Keratinocyte (primary cell): Measurements from ENCODE around the gene ACTG1. TPM values are rescaled to one million over a fixed set of nuclear protein-coding genes. Genes with fewer than 3 reads are reported as not detected.
A peak's percentile ranks its signal among the peaks of the same experiment; 100 is the strongest.

ENCODE experiments used
- DNase-seq: peaks from one replicate; pipeline ENCODE4 v3.0.0-alpha.2; 2011; ENCODE audit warnings: low read depth, missing footprints, low spot score
- FAIRE-seq: peaks from 2 replicates; lab custom pipeline; 2011; peaks lifted over from hg19 to GRCh38; lab: Jason Lieb, UNC
- H2AFZ ChIP-seq: 2 replicates; pipeline ENCODE4 v1.6.0; 2012; ENCODE audit warnings: low read length, control low read depth, inconsistent platforms; ENCODE audit not compliant: control insufficient read depth
- H3K27ac ChIP-seq: 2 replicates; pipeline ENCODE4 v1.5.1; 2011; ENCODE audit warnings: low read length; ENCODE audit not compliant: control insufficient read depth, insufficient read depth
- H3K27me3 ChIP-seq: 3 replicates; pipeline ENCODE4 v1.6.0; 2011; ENCODE audit warnings: low read length; ENCODE audit not compliant: control insufficient read depth, insufficient read depth; ENCODE audit errors: extremely low read depth
- H3K36me3 ChIP-seq, 2 experiments: 2 replicates in 1 of 2; 3 replicates in 1 of 2; pipeline ENCODE4 v1.5.1; 2011; ENCODE audit warnings: low read length in 2 of 2, mild to moderate bottlenecking in 1 of 2; ENCODE audit not compliant: control insufficient read depth in 2 of 2, insufficient read depth in 2 of 2; ENCODE audit errors: extremely low read depth in 1 of 2
- H3K4me1 ChIP-seq: 3 replicates; pipeline ENCODE4 v1.5.1; 2011; ENCODE audit warnings: low read length; ENCODE audit not compliant: control insufficient read depth, insufficient read depth; ENCODE audit errors: extremely low read depth
- H3K4me2 ChIP-seq: 3 replicates; pipeline ENCODE4 v1.6.0; 2011; ENCODE audit warnings: low read depth, low read length; ENCODE audit not compliant: control insufficient read depth, insufficient read depth; ENCODE audit errors: extremely low read depth
- H3K4me3 ChIP-seq, 3 experiments: fragments of 200-600 bp in 1 of 3; sonication (generic) in 1 of 3; 2 replicates in 2 of 3; 3 replicates in 1 of 3; pipeline ENCODE4 v1.5.1; 2011 to 2016; ENCODE audit warnings: low read length in 3 of 3, mild to moderate bottlenecking in 3 of 3, control low read depth in 2 of 3, inconsistent platforms in 1 of 3, low read depth in 1 of 3, mixed read lengths in 1 of 3, mixed run types in 1 of 3, moderate library complexity in 1 of 3; ENCODE audit not compliant: control insufficient read depth in 2 of 3, insufficient read depth in 2 of 3; ENCODE audit errors: extremely low read depth in 1 of 3
- H3K79me2 ChIP-seq: 2 replicates; pipeline ENCODE4 v1.6.0; 2012; ENCODE audit warnings: low read length; ENCODE audit not compliant: control insufficient read depth, insufficient read depth
- H3K9ac ChIP-seq: 3 replicates; pipeline ENCODE4 v1.6.0; 2011; ENCODE audit warnings: low read length; ENCODE audit not compliant: control insufficient read depth, insufficient read depth; ENCODE audit errors: extremely low read depth
- H3K9me1 ChIP-seq: 3 replicates; pipeline ENCODE4 v1.6.0; 2011; ENCODE audit warnings: low read length; ENCODE audit not compliant: control insufficient read depth, insufficient read depth; ENCODE audit errors: extremely low read depth
- H3K9me3 ChIP-seq: 2 replicates; pipeline ENCODE4 v1.5.1; 2012; ENCODE audit warnings: low read depth, low read length; ENCODE audit not compliant: control insufficient read depth
- H4K20me1 ChIP-seq: 3 replicates; pipeline ENCODE4 v1.6.0; 2011; ENCODE audit warnings: low read length; ENCODE audit not compliant: control insufficient read depth, insufficient read depth; ENCODE audit errors: extremely low read depth
- CTCF ChIP-seq, 3 experiments: IDR thresholded peaks in 1 of 3; conservative IDR thresholded peaks in 1 of 3; optimal IDR thresholded peaks in 1 of 3; 2 replicates in 2 of 3; 3 replicates in 1 of 3; pipeline versions ENCODE3 to v1.5.1; 2011; ENCODE audit warnings: low read length in 3 of 3, mild to moderate bottlenecking in 3 of 3, moderate library complexity in 2 of 3, control low read depth in 1 of 3, inconsistent platforms in 1 of 3; ENCODE audit not compliant: insufficient read depth in 2 of 3; ENCODE audit errors: extremely low read depth in 1 of 3
- EZH2 ChIP-seq: IDR thresholded peaks from one replicate; pipeline ENCODE4 v1.6.1; 2012; ENCODE audit warnings: inconsistent platforms, mild to moderate bottlenecking, low read length, moderate library complexity
- dilution Hi-C: fragments of 300-500 bp; cut with MboI; formaldehyde crosslinking; loops from one replicate; pipeline ENCODE4 v1.7.0; 2020; ENCODE audit warnings: low sequenced_read_pairs; ENCODE audit not compliant: extremely low pct_ligation_motif_present
- polyA plus RNA-seq, 5 experiments: library from polyadenylated mRNA; depleted of rRNA in 3 of 5; stranded (reverse) in 3 of 5; stranded (forward) in 1 of 5; unstranded in 1 of 5; fragments of >200 nt; gene quantifications; 1 replicate in 1 of 5; 2 replicates in 3 of 5; 3 replicates in 1 of 5; pipeline versions ENCODE4 v1.2.1 to v1.2.3, GENCODE V29; 2011 to 2012; ENCODE audit warnings: missing spikeins in 2 of 5, low read depth in 1 of 5, low replicate concordance in 1 of 5

ACTG1 gene
- polyA plus RNA-seq, 1 donor (not counting 4 experiments of a cell fraction or from before 2014, with no cell fraction given): 1,867 TPM

- Histone ChIP-seq H3K36me3 (peaks cover 19 to 23% of the 10 kb centered on the region in 2 experiments), H3K9me3 (no peaks in the 10 kb centered on the region), H3K4me2 (no peak overlapping the region), H3K79me2 (peaks cover 6% of the 10 kb centered on the region), H4K20me1 (peaks cover 3% of the 10 kb centered on the region), H3K9me1 (no peaks in the 10 kb centered on the region), H3K27me3 (no peaks in the 10 kb centered on the region), H3K27ac (no peak overlapping the region), H2AFZ (no peak overlapping the region), H3K9ac (no peak overlapping the region), H3K4me3 (no peak overlapping the region), H3K4me1 (peaks cover 17% of the 10 kb centered on the region)
- DNase-seq (no peak), FAIRE-seq (no peak)
- dilution Hi-C loops: no loop called here
- TF ChIP-seq CTCF (optimal IDR thresholded peaks at IDR 0.05 in 1 of 3, IDR thresholded peaks at IDR 0.05 in 1 of 3, conservative IDR thresholded peaks at IDR 0.05 in 1 of 3; ENCODE audit: extremely low read depth in 1 of 3, insufficient read depth in 2 of 3, low read length in 3 of 3) (no peak), EZH2 (no peak)
These were observed 43.6 kb upstream of the ACTG1 start for GRCh38 chr17:81556175-81556691.

GRCh38 chr17:81553616-81554181 is 41.1 kb upstream of the ACTG1 start:
- Histone ChIP-seq H3K4me2 (peak overlapping the region; percentile 92), H3K9me3 (no peaks in the 10 kb centered on the region), H3K27me3 (no peaks in the 10 kb centered on the region), H3K9ac (peak overlapping the region; percentile 78), H3K36me3 (peaks cover 21 to 32% of the 10 kb centered on the region in 2 experiments), H3K9me1 (no peaks in the 10 kb centered on the region), H2AFZ (no peak overlapping the region), H4K20me1 (peaks cover 3% of the 10 kb centered on the region), H3K4me3 (peak overlapping the region in 1 of 3 experiments; percentile 88), H3K4me1 (peaks cover 20% of the 10 kb centered on the region), H3K27ac (peak overlapping the region; percentile 65), H3K79me2 (peaks cover 24% of the 10 kb centered on the region)
- TF ChIP-seq CTCF (optimal IDR thresholded peaks at IDR 0.05 in 1 of 3, IDR thresholded peaks at IDR 0.05 in 1 of 3, conservative IDR thresholded peaks at IDR 0.05 in 1 of 3; ENCODE audit: extremely low read depth in 1 of 3, insufficient read depth in 2 of 3, low read length in 3 of 3) (no peak), EZH2 (no peak)
- no peak for FAIRE-seq
- dilution Hi-C loops: no loop called here
- peak; percentile 53 for DNase-seq
